ENCODE data around the gene NCAPD3. TPM values are rescaled to one million over a fixed set of nuclear protein-coding genes. Genes with fewer than 3 reads are reported as not detected.

NCAPD3 gene
- total and polyA plus RNA-seq, 2 of the 13 experiments (the other 11 are each of a cell fraction or from before 2014, with no cell fraction given): 20.7 to 25.6 TPM

GRCh38 chr11:134223836-134224709 lies at the start of gene NCAPD3, which contains the start of gene VPS26B (continued):
- TF ChIP-seq ZBTB26 (CRISPR knock-in tag; IDR thresholded peaks at IDR 0.05; ENCODE audit: borderline replicate concordance) (peak; percentile 57; the same call in 1 of the 2 replicates), KDM5A (IDR thresholded peaks at IDR 0.05; ENCODE audit: borderline replicate concordance, low read length) (peak; percentile 66), HES4 (CRISPR knock-in tag; IDR thresholded peaks at IDR 0.05; ENCODE audit: borderline replicate concordance) (peak; percentile 54; the same call in 1 of the 2 replicates), MEF2D (CRISPR knock-in tag; IDR thresholded peaks at IDR 0.05) (peak; percentile 68), POLR2G (IDR thresholded peaks at IDR 0.05; ENCODE audit: low read depth, low read length) (peak; percentile 95), NR2C2 (CRISPR knock-in tag; IDR thresholded peaks at IDR 0.05; ENCODE audit: borderline replicate concordance) (peak; percentile 86), ZNF44 (CRISPR knock-in tag; IDR thresholded peaks at IDR 0.05) (peak; percentile 93), ZZZ3 (CRISPR knock-in tag; IDR thresholded peaks at IDR 0.05; ENCODE audit: borderline replicate concordance) (0 out of 2 replicates have a peak, but pooled peaks have one; percentile 28), PRMT3 (CRISPR knock-in tag; IDR thresholded peaks at IDR 0.05; ENCODE audit: borderline replicate concordance, low read depth) (peak; percentile 8; the same call in 1 of the 2 replicates), MXI1 (IDR thresholded peaks at IDR 0.05; ENCODE audit: borderline replicate concordance, low read depth, low read length) (peak; percentile 89), RFXAP (CRISPR knock-in tag; IDR thresholded peaks at IDR 0.05; ENCODE audit: borderline replicate concordance) (peak; percentile 71), ZNF281 (CRISPR knock-in tag; IDR thresholded peaks at IDR 0.05; ENCODE audit: borderline replicate concordance) (0 out of 2 replicates have a peak, but pooled peaks have one; percentile 8), ZFP36L2 (CRISPR knock-in tag; IDR thresholded peaks at IDR 0.05) (no peak), RCOR2 (CRISPR knock-in tag; IDR thresholded peaks at IDR 0.05) (no peak), ZBTB34 (CRISPR knock-in tag; IDR thresholded peaks at IDR 0.05) (0 out of 2 replicates have a peak, but pooled peaks have one; percentile 50), TEF (CRISPR knock-in tag; IDR thresholded peaks at IDR 0.05) (peak; percentile 52; the same call in 1 of the 2 replicates), THAP7 (CRISPR knock-in tag; IDR thresholded peaks at IDR 0.05) (0 out of 2 replicates have a peak, but pooled peaks have one; percentile 47), CREM (IDR thresholded peaks at IDR 0.05) (peak; percentile 16; the same call in 1 of the 2 replicates), CREM (CRISPR knock-in tag; IDR thresholded peaks at IDR 0.05) (no peak), LBX2 (CRISPR knock-in tag; IDR thresholded peaks at IDR 0.05; ENCODE audit: borderline replicate concordance) (no peak; the same call in 1 of the 2 replicates), ZNF672 (CRISPR knock-in tag; IDR thresholded peaks at IDR 0.05) (0 out of 2 replicates have a peak, but pooled peaks have one; percentile 24)
